Activated CD4-positive, CD25-positive, alpha-beta regulatory T cell treated with anti-CD3 and anti-CD28 coated beads, Interleukin-2, amount 50 U/mL, for 72 hours (primary cell): Measurements from ENCODE around the gene BMP8A.

ENCODE experiments used
- DNase-seq: peaks from one replicate; pipeline ENCODE4 v3.0.0; 2021

The BMP8A gene

DNA sequence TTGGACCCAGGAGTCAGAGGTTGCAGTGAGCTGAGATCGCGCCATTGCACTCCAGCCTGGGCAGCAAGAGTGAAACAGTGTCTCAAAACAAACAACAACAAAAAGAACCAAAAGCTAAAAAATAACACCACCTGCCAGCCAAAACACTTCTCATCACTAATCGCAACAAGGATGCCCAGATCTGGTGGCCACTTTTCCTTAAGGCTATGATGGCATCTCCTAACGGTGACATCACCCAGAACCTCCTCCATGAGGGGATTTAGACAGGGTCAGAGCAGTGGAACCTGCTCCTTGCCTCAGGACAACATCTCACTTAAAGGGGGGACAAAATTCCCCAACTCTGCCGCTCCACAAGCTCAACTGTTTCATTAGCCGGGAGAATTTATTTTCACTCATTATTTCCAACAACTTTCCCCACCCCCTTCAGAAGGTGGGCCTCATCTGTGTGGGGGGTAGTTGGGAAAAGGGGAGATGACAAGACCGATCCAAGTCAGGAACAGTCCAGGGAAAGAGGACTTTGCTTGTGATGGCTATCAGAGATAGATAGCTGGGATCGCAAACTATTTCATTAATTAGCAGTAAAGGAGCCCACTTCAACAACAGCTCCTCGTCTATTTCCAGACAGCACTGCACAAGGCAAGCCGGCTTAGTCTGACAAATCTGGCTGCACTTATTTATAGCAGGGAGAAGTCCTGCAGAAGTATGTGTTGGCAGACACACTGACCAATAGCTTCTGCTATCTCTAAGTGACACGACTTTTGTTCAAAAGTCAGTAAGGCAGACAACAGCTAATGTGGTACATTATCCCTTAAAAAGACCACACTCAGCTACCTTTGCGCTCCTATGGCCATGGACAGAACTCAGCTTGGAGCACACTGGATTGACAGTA, 82.5 kb downstream of the BMP8A start:
- no peak for DNase-seq

GRCh38 chr1:39574646-39575045, 83.2 kb downstream of the BMP8A start:
- no peak for DNase-seq
